GM18505 (cell line): Measurements from ENCODE around the gene PRKAG3.
"Not testable (repeated sequence)": the region's sequence is repeated elsewhere in the genome, so short reads cannot be mapped to it uniquely, and the experiment has no call there.

Source experiments
- ATAC-seq: cut with Tn5 transposase; IDR thresholded peaks from one replicate; pipeline ENCODE4 v1.9.1; 2021; ENCODE audit not compliant: unreplicated experiment
- POLR2A ChIP-seq: IDR thresholded peaks from 4 replicates; pipeline ENCODE4 v1.6.1; 2011; ENCODE audit warnings: borderline replicate concordance; ENCODE audit not compliant: insufficient read depth, insufficient read length; ENCODE audit errors: extremely low read depth

PRKAG3 gene

DNA sequence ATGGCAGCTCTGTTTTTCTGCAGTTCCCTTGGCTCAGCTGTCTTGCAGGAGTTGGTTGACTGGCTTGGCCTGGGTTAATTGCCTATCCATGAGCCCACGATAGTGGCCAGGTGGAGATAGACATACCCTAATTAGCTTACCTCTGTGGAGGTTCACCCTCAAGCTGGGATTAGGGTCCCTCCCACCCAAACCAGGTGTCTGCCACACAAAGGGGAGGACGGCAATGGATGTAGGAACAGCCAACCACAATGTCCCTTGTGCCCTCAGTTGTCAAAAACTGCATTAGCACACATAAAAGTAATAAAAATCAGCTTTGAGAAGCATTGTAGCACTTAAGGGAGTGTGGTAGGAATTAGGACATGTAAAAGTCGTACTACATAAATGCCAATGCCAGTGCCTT is 45.5 kb downstream of the PRKAG3 start:
- TF ChIP-seq POLR2A: no peak
- ATAC-seq: no peak

DNA sequence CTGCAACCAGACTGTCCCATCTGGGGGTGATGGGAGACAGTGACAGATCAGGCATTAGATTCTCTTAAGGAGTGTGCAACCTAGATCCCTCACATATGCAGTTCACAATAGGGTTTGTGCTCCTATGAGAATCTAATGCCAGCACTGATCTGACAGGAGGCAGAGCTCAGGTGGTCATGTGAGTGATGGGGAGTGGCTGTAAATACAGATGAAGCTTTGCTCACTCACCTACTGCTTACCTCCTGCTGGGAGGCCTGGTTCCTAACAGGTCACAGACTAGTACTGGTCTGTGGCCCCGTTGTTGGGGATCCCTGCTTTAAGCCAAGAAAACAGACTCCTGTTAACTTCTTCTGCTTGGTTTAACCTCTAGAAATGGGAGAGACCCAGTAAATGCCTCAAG is 46.5 kb downstream of the PRKAG3 start:
- no peak for ATAC-seq
- TF ChIP-seq POLR2A: no peak

DNA sequence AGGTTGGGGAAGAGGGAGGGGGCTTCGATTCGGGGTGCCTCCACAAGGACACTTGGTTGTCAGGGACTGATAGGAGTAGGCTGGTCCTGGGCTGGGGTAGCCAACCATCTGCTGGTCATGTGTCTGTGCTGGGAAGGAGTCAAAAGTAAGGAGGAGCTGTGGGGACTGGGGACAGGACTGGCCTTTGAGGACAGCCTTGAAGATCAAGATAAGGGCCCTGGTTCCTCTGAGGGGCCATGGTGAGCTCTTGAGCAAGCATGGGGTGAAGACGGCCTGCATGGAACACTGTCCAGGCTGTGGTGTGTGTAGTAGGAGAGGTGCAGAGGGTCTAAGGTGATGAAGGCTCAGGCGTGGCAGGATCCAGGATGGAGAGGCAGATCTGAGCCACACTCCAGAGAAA is 47.9 kb downstream of the PRKAG3 start:
- no peak for TF ChIP-seq POLR2A
- ATAC-seq: no peak

DNA sequence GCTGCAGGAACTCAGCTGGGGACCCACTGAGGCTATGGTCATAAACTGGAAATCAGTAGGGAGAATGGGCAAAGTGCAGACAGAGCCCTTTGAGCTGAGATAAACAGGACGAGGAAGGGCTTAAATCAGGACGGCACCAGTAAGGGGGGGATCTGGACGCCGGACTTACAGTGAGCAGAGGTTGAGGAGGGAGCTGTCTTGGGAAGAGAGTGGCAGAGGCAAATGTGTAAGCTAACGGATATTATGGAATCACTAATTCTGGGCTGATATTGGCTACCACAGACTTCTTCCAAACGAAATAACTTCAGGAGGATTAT is 49.1 kb downstream of the PRKAG3 start:
- no peak for TF ChIP-seq POLR2A
- ATAC-seq: no peak

DNA sequence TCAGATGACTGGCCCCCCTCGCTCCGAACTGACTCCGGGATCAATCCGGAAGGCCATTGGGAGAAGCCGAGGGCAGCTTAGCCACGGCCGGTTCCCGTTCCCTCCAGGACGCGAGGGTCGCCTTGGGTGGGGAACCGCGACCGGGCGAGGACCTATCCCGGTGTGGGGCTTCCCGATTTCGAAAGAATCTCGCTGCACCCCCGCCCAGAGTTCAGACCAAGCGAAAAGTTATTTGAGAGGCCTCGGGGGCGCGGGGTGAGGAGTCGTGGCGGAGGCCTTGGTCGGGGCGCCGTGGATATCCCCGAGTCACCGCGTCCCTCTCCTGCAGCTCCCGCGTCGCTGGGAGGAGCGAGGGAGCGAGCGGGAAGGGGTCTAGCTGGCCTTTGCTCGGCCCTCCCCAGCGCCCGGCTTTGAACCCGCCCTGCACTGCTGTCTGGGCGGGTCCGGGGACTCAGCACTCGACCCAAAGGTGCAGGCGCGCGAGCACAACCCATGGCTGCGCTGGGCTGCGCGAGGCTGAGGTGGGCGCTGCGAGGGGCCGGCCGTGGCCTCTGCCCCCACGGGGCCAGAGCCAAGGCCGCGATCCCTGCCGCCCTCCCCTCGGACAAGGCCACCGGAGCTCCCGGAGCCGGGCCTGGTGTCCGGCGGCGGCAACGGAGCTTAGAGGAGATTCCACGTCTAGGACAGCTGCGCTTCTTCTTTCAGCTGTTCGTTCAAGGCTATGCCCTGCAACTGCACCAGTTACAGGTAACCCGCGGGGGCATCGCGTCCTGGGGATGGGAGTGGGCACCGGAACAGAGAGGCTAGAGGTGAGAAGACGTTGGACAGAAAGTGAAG is 49.7 kb downstream of the PRKAG3 start, which contains the start of gene CYP27A1:
TSS of gene CYP27A1 (plus strand) at position 457 of the 837 bp plus-strand sequence. CDS start at position 493, 36 bp downstream.
- no peak for ATAC-seq
- no peak for TF ChIP-seq POLR2A

DNA sequence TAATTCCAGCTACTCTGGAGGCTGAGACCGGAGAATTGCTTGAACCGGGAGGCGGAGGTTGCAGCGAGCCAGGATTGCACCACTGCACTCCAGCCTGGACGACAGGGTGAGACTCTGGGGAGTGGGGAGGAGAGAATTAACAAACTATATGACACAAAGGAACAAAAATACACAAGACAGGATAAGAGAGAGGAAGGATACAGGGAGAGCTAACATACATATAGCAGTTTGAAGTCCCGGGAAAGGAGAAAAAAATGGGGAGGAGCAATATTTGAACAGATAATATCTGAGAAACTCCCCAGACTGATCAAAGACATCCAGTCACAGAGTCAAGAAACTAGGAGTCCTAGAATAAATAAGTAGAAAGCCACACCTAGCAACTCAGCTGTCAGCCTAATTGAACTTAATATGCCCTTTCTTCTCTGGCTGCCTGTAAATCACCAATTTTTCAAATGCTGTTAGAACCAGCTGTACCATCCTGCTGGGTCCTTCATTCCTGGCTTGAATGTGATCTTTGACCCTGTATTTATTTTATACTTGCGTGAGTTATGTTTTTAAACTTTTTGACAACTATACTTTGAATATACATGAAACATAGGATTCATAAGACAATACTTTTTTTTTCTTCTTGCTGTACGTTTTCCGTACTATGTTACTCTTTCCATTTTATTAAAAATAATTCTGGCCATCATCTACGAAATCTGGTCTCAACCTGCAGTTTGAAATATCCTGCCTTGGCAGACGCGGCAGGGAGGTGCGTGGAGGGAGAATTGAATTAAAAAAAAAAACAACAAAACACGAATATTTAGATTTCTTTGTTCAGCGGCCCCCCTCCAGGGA is 50.5 kb downstream of the PRKAG3 start:
- TF ChIP-seq POLR2A: no peak
- no peak for ATAC-seq

DNA sequence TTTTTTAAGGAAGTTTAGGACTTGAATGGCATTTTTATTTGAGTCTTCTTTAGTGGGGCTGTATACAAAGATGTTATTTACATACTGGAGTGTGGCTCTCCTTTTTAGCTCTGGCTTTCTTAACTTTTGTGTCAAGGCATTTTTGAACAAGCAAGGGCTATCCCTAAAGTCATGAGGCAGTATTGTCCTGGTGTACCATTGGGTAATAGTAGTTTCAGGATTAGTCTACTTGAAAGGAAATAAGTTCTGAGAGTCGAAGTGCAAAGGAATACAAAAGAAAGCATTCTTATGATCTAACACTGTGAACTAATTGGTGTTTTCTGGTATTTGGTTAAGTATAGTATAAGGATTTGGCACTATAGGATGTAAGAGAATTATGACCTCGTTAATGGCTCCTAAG is 51.6 kb downstream of the PRKAG3 start:
- TF ChIP-seq POLR2A: no peak
- no peak for ATAC-seq

DNA sequence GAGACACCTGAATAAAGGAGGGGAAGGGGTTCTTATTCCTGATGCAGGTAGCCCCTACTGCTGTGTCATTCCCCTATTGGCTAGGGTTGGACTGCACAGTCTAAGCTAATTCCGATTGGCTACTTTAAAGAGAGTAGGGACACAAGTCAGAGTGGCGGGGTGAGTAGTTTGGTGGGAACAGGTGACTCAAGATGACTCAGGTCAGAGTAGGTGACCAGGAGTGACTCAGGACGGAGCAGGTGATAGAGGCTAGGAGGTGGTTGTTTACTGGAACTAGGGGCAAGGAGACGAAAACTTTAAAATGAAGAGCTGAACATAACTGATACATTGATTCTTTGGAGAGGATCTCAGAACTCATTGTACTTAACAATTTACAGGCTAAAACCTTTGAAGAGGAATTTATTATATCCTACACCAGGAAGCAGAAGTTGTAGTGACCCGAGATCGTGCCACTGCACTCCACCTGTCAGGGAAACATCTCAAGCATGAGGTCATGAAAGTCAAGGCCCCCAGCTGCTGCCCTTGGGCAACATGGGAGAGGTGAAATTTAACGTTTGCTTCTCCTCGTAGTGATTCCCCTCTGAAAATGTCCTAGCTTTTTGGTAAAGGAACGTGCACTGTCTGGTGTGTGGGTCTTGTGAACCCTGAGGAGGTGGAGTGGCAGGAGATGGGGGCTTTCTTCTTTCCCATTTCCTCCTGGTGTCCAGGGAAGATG is 54.2 kb downstream of the PRKAG3 start:
- TF ChIP-seq POLR2A: no peak
- ATAC-seq: no peak

DNA sequence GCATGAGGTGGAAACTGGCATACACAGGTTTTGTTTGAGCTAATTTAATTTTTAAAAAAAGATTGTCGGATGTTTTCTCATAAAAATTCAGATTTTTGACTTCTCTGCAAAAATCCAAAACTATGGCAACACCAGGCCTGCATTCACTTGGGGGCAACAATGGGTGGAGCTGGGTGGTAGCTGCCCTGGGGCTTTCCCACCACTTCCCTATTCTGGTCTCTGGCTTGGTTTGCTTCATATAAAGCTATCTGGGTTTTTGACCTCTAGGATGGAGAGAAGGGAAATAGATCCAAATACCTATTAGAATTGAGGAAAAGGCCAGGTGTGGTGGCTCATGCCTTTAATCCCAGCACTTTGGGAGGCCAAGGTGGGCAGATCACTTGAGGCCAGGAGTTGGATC is 55.1 kb downstream of the PRKAG3 start:
- no peak for ATAC-seq
- no peak for TF ChIP-seq POLR2A

DNA sequence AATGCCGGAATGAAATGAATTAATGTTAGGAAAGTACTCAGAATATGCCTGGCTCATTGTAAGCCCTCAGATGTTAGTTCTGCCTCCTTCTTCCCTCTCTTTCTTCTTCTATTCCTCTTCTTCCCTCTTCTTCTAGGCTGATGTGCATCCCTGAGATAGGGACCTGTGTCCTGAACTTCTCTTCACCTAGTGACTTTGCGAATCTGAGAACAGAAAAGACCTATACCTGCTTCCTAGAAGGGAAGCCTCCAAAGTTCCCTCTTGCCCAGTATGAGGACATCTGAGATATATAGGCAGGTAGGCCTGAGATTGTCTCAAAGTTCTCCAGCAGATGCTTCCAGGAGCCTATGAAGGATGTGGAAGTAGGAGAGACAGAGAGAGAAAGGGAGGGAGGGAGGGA is 57.7 kb downstream of the PRKAG3 start:
- no peak for TF ChIP-seq POLR2A
- no peak for ATAC-seq

DNA sequence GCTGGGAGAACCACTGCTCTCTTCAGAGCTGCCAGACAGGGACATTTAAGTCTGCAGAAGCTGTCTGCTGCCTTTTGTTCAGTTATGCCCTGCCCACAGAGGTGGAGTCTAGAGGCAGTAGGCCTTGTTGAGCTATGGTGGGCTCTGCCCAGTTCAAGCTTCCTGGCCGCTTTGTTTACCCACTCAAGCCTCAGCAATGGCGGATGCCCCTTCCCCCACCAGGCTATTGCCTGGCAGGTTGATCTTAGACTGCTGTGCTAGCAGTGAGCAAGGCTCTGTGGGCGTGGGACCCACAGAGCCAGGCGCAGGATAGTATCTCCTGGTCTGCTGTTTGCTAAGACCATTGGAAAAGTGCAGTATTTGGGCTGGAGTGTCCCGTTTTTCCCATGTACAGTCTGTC is 58.8 kb downstream of the PRKAG3 start:
- ATAC-seq: not testable (repeated sequence)
